ENCODE data around the gene ZWINT.

Gene ZWINT

GRCh38 chr10:56317603-56318002 is 43.5 kb downstream of the ZWINT start:
- H3K4me1 Mint-ChIP-seq = no peaks in the 10 kb centered on the region
- H3K4me3 Mint-ChIP-seq = no peak overlapping the region
- ATAC-seq = no peak

GRCh38 chr10:56316603-56317002 is 44.5 kb downstream of the ZWINT start:
- no peak overlapping the region for H3K4me3 Mint-ChIP-seq
- no peaks in the 10 kb centered on the region for H3K27me3 Mint-ChIP-seq
- DNase-seq (no peak), ATAC-seq (no peak)
- no peak overlapping the region for H3K27ac Mint-ChIP-seq
- no peaks in the 10 kb centered on the region for H3K9me3 Mint-ChIP-seq
- no peaks in the 10 kb centered on the region for H3K4me1 Mint-ChIP-seq

More at GRCh38 chr10:56317603-56318002, 43.5 kb downstream of the ZWINT start:
- Mint-ChIP-seq H3K27me3 (no peaks in the 10 kb centered on the region), H3K9me3 (peaks cover 2 to 4% of the 10 kb centered on the region in 2 donors), H3K27ac (no peak overlapping the region)
- DNase-seq = no peak
